ENCODE results near the gene PRR20B.
"Not testable (repeated sequence)": the region's sequence is repeated elsewhere in the genome, so short reads cannot be mapped to it uniquely, and the experiment has no call there.

DNA sequence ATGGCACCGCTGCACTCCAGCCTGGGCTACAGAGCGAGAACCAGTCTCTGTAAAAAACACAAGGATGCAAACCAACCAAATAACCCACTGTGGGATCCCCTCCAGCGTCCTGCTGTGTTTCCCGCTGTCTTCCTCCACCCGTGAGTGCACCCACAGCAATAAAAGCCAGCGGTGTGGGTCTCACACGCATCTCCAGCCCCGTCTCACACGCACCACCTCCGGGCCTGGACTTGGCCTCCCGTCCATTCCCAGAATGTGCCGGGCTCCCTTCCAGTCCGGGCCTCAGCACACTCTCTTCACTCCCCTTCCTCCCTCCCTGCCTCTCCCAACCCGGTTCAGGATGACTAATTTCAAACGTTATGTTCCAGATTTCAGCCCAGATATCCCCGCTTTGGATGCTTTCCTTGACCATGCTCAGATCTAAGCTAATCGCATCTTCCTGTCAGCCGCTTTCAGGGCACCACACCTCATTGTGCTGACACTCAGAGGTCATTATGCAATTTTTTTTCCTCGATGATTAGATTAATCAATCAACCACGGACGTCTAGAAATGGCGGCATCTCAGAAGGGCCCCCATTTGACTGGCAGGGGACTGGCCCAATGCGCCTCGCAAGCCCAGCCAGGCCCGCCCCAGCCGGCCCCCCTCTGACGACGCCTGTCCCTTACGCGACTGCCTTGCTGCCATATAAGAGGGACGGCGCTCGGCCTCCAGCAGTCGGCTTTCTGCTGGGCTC lies 6.9 kb upstream of the PRR20B start, which contains the start of gene PRR20A:
- TF ChIP-seq, protein P1, sequence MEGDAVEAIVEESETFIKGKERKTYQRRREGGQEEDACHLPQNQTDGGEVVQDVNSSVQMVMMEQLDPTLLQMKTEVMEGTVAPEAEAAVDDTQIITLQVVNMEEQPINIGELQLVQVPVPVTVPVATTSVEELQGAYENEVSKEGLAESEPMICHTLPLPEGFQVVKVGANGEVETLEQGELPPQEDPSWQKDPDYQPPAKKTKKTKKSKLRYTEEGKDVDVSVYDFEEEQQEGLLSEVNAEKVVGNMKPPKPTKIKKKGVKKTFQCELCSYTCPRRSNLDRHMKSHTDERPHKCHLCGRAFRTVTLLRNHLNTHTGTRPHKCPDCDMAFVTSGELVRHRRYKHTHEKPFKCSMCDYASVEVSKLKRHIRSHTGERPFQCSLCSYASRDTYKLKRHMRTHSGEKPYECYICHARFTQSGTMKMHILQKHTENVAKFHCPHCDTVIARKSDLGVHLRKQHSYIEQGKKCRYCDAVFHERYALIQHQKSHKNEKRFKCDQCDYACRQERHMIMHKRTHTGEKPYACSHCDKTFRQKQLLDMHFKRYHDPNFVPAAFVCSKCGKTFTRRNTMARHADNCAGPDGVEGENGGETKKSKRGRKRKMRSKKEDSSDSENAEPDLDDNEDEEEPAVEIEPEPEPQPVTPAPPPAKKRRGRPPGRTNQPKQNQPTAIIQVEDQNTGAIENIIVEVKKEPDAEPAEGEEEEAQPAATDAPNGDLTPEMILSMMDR (IDR thresholded peaks at IDR 0.05; ENCODE audit: low read depth, low read length): not testable (repeated sequence)
- not testable (repeated sequence) for TF ChIP-seq POLR2A (IDR thresholded peaks at IDR 0.05; ENCODE audit: extremely low read depth, insufficient read length)
- TF ChIP-seq, protein P2, sequence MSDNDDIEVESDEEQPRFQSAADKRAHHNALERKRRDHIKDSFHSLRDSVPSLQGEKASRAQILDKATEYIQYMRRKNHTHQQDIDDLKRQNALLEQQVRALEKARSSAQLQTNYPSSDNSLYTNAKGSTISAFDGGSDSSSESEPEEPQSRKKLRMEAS (IDR thresholded peaks at IDR 0.05; ENCODE audit: low read depth, low read length): not testable (repeated sequence)

Data from NB4 (cell line).